OCI-LY3 (cell line): ENCODE measurements around the gene SENP6.
A peak's percentile ranks its signal among the peaks of the same experiment; 100 is the strongest.

Experiments
- H2AFZ ChIP-seq: fragments of 200-600, 300-600 bp; shearing (Covaris generic); 2 replicates; pipeline ENCODE4 v1.6.0; 2014; ENCODE audit warnings: antibody characterized with exemption, low read depth, low read length
- H3K27ac ChIP-seq: fragments of 200-600, 300-600 bp; sonication (generic); 2 replicates; pipeline ENCODE4 v1.5.1; 2014; ENCODE audit warnings: mild to moderate bottlenecking, low read length, moderate library complexity, mixed read lengths
- H3K27me3 ChIP-seq: fragments of 200-600, 300-600 bp; sonication (generic); 2 replicates; pipeline ENCODE4 v1.6.1; 2014; ENCODE audit warnings: low read depth, low read length, mixed read lengths
- H3K36me3 ChIP-seq: fragments of 200-600, 300-600 bp; sonication (generic); replicated peaks from 2 replicates; pipeline ENCODE3; 2014; ENCODE audit warnings: low read depth, low read length, mixed read lengths
- H3K4me1 ChIP-seq: fragments of 300-600, 200-600 bp; sonication (generic); 2 replicates; pipeline ENCODE4 v1.6.1; 2014; ENCODE audit warnings: low read length, mixed read lengths
- H3K4me2 ChIP-seq: fragments of 200-600, 300-600 bp; sonication (generic); 2 replicates; pipeline ENCODE4 v1.6.1; 2014; ENCODE audit warnings: low read length, mixed read lengths
- H3K4me3 ChIP-seq: fragments of 300-600, 200-600 bp; sonication (generic); 2 replicates; pipeline ENCODE4 v1.5.1; 2014; ENCODE audit warnings: antibody characterized with exemption, mild to moderate bottlenecking, low read length, moderate library complexity
- H3K79me2 ChIP-seq: fragments of 300-600, 200-600 bp; shearing (Covaris generic); 2 replicates; pipeline ENCODE4 v1.6.1; 2014; ENCODE audit warnings: mild to moderate bottlenecking, low read length, mixed read lengths
- H3K9ac ChIP-seq: fragments of 300-600, 200-600 bp; shearing (Covaris generic); 2 replicates; pipeline ENCODE4 v1.6.0; 2014; ENCODE audit warnings: mild to moderate bottlenecking, low read length, moderate library complexity
- H3K9me3 ChIP-seq: fragments of 200-600, 300-600 bp; shearing (Covaris generic); 2 replicates; pipeline ENCODE4 v1.6.1; 2014; ENCODE audit warnings: low read length, mixed read lengths; ENCODE audit not compliant: insufficient read depth
- H4K20me1 ChIP-seq: fragments of 200-600, 300-600 bp; sonication (generic); 2 replicates; pipeline ENCODE4 v1.6.1; 2016; ENCODE audit warnings: low read length, mixed read lengths; ENCODE audit not compliant: insufficient read depth
- CTCF ChIP-seq: fragments of 200-600, 300-600 bp; sonication (generic); IDR thresholded peaks from 2 replicates; pipeline ENCODE4 v1.5.1; 2014; ENCODE audit warnings: antibody characterized with exemption, low read length, low read depth
- EZH2phosphoT487 ChIP-seq: fragments of 200-600 bp; shearing (Covaris generic); IDR thresholded peaks from 2 replicates; pipeline ENCODE4 v1.6.1; 2018; ENCODE audit warnings: antibody characterized with exemption, mixed run types, low read depth

Gene SENP6

GRCh38 chr6:75633045-75633444 is 31.4 kb downstream of the SENP6 start:
- H3K9ac ChIP-seq, result no peak overlapping the region
- H2AFZ ChIP-seq, result no peak overlapping the region
- H3K9me3 ChIP-seq, result no peaks in the 10 kb centered on the region
- TF ChIP-seq EZH2phosphoT487 (no peak), CTCF (no peak)
- H3K27me3 ChIP-seq, result no peaks in the 10 kb centered on the region
- no peak overlapping the region for H3K4me3 ChIP-seq
- no peak overlapping the region for H3K27ac ChIP-seq
- peaks cover 42% of the 10 kb centered on the region for H3K36me3 ChIP-seq
- H3K4me1 ChIP-seq, result no peaks in the 10 kb centered on the region
- H4K20me1 ChIP-seq, result peaks cover 6% of the 10 kb centered on the region; the same call in 1 of the 2 replicates
- H3K79me2 ChIP-seq, result peaks cover 28% of the 10 kb centered on the region
- H3K4me2 ChIP-seq, result no peak overlapping the region

GRCh38 chr6:75642311-75642710 is 40.6 kb downstream of the SENP6 start:
- H4K20me1 ChIP-seq, result no peaks in the 10 kb centered on the region
- no peaks in the 10 kb centered on the region for H3K9me3 ChIP-seq
- 0 out of 2 replicates have a peak, but pooled peaks cover 3% of the 10 kb centered on the region for H3K79me2 ChIP-seq
- H3K4me2 ChIP-seq, result no peak overlapping the region
- H3K27me3 ChIP-seq, result no peaks in the 10 kb centered on the region
- TF ChIP-seq EZH2phosphoT487, result no peak
- TF ChIP-seq CTCF, result no peak
- peaks cover 16% of the 10 kb centered on the region for H3K36me3 ChIP-seq
- H3K4me1 ChIP-seq, result no peaks in the 10 kb centered on the region
- H2AFZ ChIP-seq, result no peak overlapping the region
- no peak overlapping the region for H3K9ac ChIP-seq
- H3K4me3 ChIP-seq, result no peak overlapping the region
- H3K27ac ChIP-seq, result no peak overlapping the region

- Histone ChIP-seq H3K27me3 (no peaks in the 10 kb centered on the region), H3K9me3 (no peaks in the 10 kb centered on the region), H3K79me2 (0 out of 2 replicates have a peak, but pooled peaks cover 3% of the 10 kb centered on the region), H3K9ac (no peak overlapping the region), H3K4me2 (no peak overlapping the region), H3K36me3 (peaks cover 16% of the 10 kb centered on the region), H2AFZ (no peak overlapping the region), H4K20me1 (no peaks in the 10 kb centered on the region), H3K4me1 (no peaks in the 10 kb centered on the region), H3K27ac (no peak overlapping the region), H3K4me3 (no peak overlapping the region)
- TF ChIP-seq CTCF, result no peak
- no peak for TF ChIP-seq EZH2phosphoT487
Observed at GRCh38 chr6:75643173-75643572, 41.5 kb downstream of the SENP6 start.

- Histone ChIP-seq H3K27ac (peak overlapping the region; percentile 81), H4K20me1 (no peaks in the 10 kb centered on the region), H3K4me2 (peak overlapping the region; percentile 72), H3K9ac (peak overlapping the region; percentile 55; the same call in 1 of the 2 replicates), H3K4me1 (peaks cover 23% of the 10 kb centered on the region), H3K4me3 (peak overlapping the region; percentile 36; the same call in 1 of the 2 replicates), H3K27me3 (no peaks in the 10 kb centered on the region), H3K36me3 (peaks cover 17% of the 10 kb centered on the region), H3K9me3 (no peaks in the 10 kb centered on the region), H3K79me2 (no peaks in the 10 kb centered on the region), H2AFZ (no peak overlapping the region)
- no peak for TF ChIP-seq CTCF
- no peak for TF ChIP-seq EZH2phosphoT487
Observed at GRCh38 chr6:75656479-75656878, 54.8 kb downstream of the SENP6 start.
